GM06990 (cell line): ENCODE measurements around the gene SYNE3.

ENCODE experiments used
- DNase-seq: peaks from one replicate; pipeline ENCODE4 v3.0.0-alpha.2; 2011; ENCODE audit not compliant: insufficient read length; ENCODE audit errors: extremely low read depth
- H3K27me3 ChIP-seq: replicated peaks from 2 replicates; pipeline ENCODE4 v1.6.0; 2011; ENCODE audit warnings: low read length; ENCODE audit not compliant: control insufficient read depth, insufficient read depth
- H3K36me3 ChIP-seq: 2 replicates; pipeline ENCODE4 v1.5.1; 2011; ENCODE audit warnings: low read length; ENCODE audit not compliant: control insufficient read depth, insufficient read depth
- H3K4me3 ChIP-seq: replicated peaks from 2 replicates; pipeline ENCODE4 v1.5.1; 2011; ENCODE audit warnings: low read depth, mild to moderate bottlenecking, control low read depth, low read length
- TF ChIP-seq, protein P1 (sequence below): IDR thresholded peaks from 2 replicates; pipeline ENCODE4 v1.5.1; 2011; ENCODE audit warnings: low read length, control low read depth, mild to moderate bottlenecking, inconsistent platforms; ENCODE audit not compliant: insufficient read depth, poor library complexity, severe bottlenecking

The SYNE3 gene

DNA sequence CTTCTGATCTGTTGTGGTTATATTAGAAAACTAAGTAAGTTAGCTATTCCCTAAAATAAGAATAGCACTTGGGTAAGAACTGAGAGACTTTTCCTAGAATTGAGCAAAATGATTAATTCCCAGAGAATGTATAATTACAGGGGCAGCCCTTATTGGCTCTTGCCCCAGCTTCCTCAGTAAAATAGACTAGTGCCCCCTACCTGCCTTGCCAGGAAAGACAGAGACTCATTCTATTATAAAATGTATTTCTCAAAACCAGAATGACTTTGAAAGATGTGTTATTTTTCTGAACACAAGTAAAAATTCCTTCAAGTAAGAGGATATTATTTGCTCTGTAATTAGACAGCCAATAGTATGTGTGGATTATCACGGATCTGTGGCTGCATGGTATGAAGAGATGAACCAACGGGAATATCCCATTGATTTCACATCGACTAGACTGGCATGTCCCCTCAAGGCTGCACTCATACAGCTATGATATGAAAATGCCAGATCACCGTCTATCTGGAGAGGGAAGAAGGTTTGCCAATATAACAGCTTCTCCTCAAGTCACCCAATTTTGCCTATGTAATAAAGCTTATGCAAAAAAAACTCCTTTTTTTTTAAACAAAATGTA lies 11.0 kb upstream of the SYNE3 start:
- no peaks in the 10 kb centered on the region for H3K27me3 ChIP-seq
- no peak for DNase-seq
- no peak overlapping the region for H3K4me3 ChIP-seq
- H3K36me3 ChIP-seq: peaks cover 3% of the 10 kb centered on the region; the same call in 1 of the 2 replicates
- TF ChIP-seq, protein P1, sequence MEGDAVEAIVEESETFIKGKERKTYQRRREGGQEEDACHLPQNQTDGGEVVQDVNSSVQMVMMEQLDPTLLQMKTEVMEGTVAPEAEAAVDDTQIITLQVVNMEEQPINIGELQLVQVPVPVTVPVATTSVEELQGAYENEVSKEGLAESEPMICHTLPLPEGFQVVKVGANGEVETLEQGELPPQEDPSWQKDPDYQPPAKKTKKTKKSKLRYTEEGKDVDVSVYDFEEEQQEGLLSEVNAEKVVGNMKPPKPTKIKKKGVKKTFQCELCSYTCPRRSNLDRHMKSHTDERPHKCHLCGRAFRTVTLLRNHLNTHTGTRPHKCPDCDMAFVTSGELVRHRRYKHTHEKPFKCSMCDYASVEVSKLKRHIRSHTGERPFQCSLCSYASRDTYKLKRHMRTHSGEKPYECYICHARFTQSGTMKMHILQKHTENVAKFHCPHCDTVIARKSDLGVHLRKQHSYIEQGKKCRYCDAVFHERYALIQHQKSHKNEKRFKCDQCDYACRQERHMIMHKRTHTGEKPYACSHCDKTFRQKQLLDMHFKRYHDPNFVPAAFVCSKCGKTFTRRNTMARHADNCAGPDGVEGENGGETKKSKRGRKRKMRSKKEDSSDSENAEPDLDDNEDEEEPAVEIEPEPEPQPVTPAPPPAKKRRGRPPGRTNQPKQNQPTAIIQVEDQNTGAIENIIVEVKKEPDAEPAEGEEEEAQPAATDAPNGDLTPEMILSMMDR: peak; percentile 71

DNA sequence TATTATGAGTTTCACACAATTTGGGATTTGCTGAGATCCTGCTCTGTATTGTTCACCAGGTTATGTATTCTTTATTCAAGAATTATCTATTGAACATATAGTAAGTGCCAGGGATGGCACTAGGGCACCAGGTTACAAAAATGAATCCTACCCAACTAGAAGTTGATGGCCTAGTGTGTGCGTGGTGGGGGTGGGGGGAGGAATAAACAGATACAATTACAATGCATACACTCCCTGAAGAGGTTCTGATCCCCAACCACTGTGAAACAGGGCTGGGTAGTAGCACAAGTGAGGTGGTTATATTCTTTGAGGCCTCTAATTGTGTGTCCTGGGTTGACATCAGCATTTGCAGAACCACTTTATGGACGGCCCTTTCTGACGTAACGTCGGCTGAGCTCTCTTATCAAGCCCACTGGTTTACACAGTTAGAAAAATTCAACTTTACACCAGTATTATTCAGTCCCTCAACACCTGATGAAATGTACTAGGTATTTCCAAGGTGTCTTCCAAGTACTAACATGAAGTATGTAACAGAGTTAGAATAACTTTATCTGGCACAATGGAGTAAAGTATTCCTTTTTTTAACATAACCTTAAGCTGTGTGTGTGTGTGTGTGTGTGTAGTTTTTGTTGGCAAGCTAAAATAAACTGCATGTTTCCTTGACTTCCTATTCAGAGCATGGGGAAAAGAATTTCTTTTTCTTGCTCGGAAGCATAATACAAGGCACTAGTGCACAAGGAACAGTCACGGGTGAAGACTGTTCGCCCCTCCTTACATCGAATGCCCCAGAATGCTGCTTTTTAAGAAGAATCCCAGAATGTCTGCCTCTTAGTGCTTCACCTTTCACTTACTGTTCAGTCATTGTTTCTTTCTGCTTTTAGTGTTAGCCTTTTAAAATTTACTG lies 10.3 kb upstream of the SYNE3 start:
- Histone ChIP-seq H3K27me3 (no peaks in the 10 kb centered on the region), H3K36me3 (peaks cover 3% of the 10 kb centered on the region; the same call in 1 of the 2 replicates), H3K4me3 (no peak overlapping the region)
- DNase-seq: no peak
- TF ChIP-seq, protein P1: no peak

DNA sequence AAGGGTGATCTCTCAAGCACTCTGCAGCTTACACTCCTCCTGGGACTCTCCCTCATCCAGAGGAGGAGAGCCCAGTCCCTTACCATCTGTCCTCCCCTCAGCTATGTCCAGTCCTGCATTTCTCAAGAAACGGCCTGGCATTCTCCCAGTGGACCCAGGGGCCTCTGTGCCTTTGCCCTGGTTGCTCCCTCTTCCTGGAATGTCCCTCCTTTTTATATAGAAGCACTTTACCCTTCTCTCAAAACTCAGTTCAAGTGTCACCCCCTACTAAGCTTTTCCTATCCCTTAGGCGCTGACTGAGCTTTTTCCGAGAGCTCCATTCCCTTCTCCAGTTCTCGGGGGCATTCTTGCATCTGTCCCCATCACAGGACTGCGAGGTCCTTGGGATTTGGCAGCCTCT lies 9.5 kb upstream of the SYNE3 start:
- no peaks in the 10 kb centered on the region for H3K27me3 ChIP-seq
- H3K4me3 ChIP-seq: no peak overlapping the region
- TF ChIP-seq, protein P1: no peak
- H3K36me3 ChIP-seq: peaks cover 3% of the 10 kb centered on the region; the same call in 1 of the 2 replicates
- DNase-seq: no peak

DNA sequence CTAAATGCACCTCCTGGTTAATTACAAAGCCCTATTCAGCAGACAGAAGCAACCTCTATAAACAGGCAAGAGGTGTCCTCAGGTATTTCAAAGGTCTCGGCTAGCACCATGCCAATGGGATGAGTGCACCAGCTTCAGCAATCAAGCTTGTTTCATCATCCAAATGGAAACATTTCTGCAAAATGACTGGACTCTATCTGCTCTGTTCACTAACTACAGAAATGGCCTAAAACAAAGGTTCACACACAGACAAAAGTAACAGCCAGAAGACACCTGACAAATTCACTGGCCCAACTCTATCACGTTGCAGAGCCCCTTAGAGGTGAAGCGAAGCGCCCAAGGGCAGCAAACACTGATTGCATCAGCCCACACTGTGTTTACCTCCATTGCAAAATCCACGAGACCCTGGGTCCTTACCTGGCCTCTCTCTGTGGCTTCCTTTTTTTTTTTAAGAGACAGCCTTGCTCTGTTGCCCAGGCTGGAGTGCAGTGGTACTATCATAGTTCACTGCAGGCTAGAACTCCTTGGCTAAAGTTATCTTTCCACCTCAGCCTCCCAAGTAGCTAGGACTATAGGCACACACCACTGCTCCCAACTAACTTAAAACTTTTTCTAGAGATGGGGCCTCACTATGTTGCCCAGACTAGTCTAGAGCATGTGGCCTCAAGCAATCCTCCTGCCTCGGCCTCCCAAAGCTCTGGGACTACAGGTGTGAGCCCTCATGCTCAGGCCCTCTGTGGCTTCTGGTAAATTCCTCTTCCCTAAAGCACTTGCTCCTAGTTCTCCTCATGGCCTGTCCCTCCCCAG lies 8.5 kb upstream of the SYNE3 start:
- TF ChIP-seq, protein P1: no peak

DNA sequence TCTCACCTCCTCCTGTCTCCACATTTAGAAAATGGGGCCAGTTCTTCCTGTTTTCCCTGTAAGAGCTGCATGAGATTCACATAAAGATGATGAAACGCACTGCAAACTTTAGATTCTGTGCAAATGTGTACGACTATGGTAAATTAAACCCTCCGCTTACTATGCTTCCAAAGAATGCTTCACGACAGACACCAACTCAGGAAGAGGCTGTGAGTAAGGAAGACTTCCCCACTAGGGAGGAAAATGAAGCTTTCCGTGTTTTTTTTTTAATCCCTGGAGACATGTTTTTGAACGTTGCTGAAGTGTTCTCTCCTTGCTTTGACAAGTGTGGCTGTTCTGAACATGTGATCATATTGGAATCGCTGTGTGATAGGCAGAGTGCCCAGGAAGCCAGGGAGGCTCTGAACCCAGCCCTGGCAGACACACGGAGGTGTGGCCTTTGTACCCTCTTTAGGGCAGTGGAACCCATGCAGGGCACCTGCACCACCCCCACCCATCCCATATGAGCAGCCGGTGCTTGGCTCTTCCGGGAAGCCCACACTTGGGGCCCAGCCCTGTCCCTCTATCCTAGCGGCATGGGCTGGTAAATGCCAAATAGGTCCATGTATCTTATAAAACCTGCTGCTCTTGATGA lies 7.5 kb upstream of the SYNE3 start:
- Histone ChIP-seq H3K36me3 (no peaks in the 10 kb centered on the region), H3K4me3 (no peak overlapping the region), H3K27me3 (no peaks in the 10 kb centered on the region)
- TF ChIP-seq, protein P1: no peak
- DNase-seq: no peak

More for the DNA sequence above, 8.5 kb upstream of the SYNE3 start:
- Histone ChIP-seq H3K27me3 (no peaks in the 10 kb centered on the region), H3K4me3 (no peak overlapping the region), H3K36me3 (no peaks in the 10 kb centered on the region)
- DNase-seq: no peak
